GM11168 (cell line): Measurements from ENCODE around the gene SLC16A5.

Experiments used
- in situ Hi-C: fragments of 300-500 bp; cut with MboI; formaldehyde crosslinking; loops from one replicate; pipeline ENCODE4 v1.12.0; 2022; ENCODE audit warnings: low sequenced_read_pairs; ENCODE audit not compliant: unreplicated experiment

SLC16A5 gene

GRCh38 chr17:75082683-75083082 is 5.1 kb upstream of the SLC16A5 start:
- in situ Hi-C loops: no loop called here

GRCh38 chr17:75084039-75084660 is 3.6 kb upstream of the SLC16A5 start:
- in situ Hi-C loops: no loop called here

GRCh38 chr17:75086496-75087181 is 1.1 kb upstream of the SLC16A5 start:
- in situ Hi-C loops: no loop called here

GRCh38 chr17:75087182-75087557 is 584 bp upstream of the SLC16A5 start:
- in situ Hi-C loops: no loop called here

GRCh38 chr17:75088465-75089417 is 987 bp downstream of the SLC16A5 start:
- in situ Hi-C loops: no loop called here

- in situ Hi-C loops: no loop called here
These were observed 3.4 kb downstream of the SLC16A5 start for GRCh38 chr17:75090871-75091854.

- in situ Hi-C loops: no loop called here
These were observed 4.1 kb downstream of the SLC16A5 start for GRCh38 chr17:75091855-75092327.

GRCh38 chr17:75093548-75094158 is 5.9 kb downstream of the SLC16A5 start:
- in situ Hi-C loops: no loop called here

- in situ Hi-C loops: no loop called here
These were observed 7.2 kb downstream of the SLC16A5 start for GRCh38 chr17:75094871-75095399.

GRCh38 chr17:75096082-75096625 is 8.4 kb downstream of the SLC16A5 start:
- in situ Hi-C loops: no loop called here

GRCh38 chr17:75097865-75098264 is 10.1 kb downstream of the SLC16A5 start:
- in situ Hi-C loops: no loop called here

GRCh38 chr17:75098861-75099260 is 11.1 kb downstream of the SLC16A5 start:
- in situ Hi-C loops: no loop called here

GRCh38 chr17:75099881-75100595 is 12.3 kb downstream of the SLC16A5 start:
- in situ Hi-C loops: no loop called here

GRCh38 chr17:75102385-75102821 is 14.6 kb downstream of the SLC16A5 start:
- in situ Hi-C loops: no loop called here

GRCh38 chr17:75103601-75104554 is 16.1 kb downstream of the SLC16A5 start:
- in situ Hi-C loops: no loop called here

GRCh38 chr17:75105126-75106080 is 17.6 kb downstream of the SLC16A5 start:
- in situ Hi-C loops: no loop called here
